K562 (cell line): ENCODE measurements around the gene REXO2. TPM values are rescaled to one million over a fixed set of nuclear protein-coding genes. Genes with fewer than 3 reads are reported as not detected.

Source experiments
- HCFC1 ChIP-seq: IDR thresholded peaks from 2 replicates; pipeline ENCODE4 v1.6.1; 2012; ENCODE audit warnings: low read depth, low read length, improper control_type of control experiment
- MYC ChIP-seq, 2 experiments: fragments of 250-450 bp in 1 of 2; sonication (Bioruptor Pico) in 1 of 2; IDR thresholded peaks; 2 replicates each; pipeline versions ENCODE4 v1.5.1 to v1.6.1; 2012 to 2021; ENCODE audit warnings: low read depth in 2 of 2, borderline replicate concordance in 1 of 2, improper control_type of control experiment in 1 of 2, low read length in 1 of 2, mild to moderate bottlenecking in 1 of 2, moderate library complexity in 1 of 2
- NBN ChIP-seq: fragments of 450-650 bp; IDR thresholded peaks from 2 replicates; pipeline ENCODE4 v1.6.1; 2016; ENCODE audit warnings: low read depth, mild to moderate bottlenecking
- NCOA2 ChIP-seq, 2 experiments: fragments of 450-650 bp; IDR thresholded peaks; 2 replicates each; pipeline ENCODE4 v1.6.1; 2018; ENCODE audit warnings: mild to moderate bottlenecking in 2 of 2, moderate library complexity in 1 of 2; ENCODE audit not compliant: partially characterized antibody in 2 of 2
- PRDM10 ChIP-seq: fragments of 450-650 bp; IDR thresholded peaks from 2 replicates; pipeline ENCODE4 v1.6.1; 2018; ENCODE audit not compliant: partially characterized antibody
- SMARCE1 ChIP-seq: fragments of 450-650 bp; IDR thresholded peaks from 2 replicates; pipeline ENCODE4 v1.7.1; 2016; ENCODE audit warnings: mild to moderate bottlenecking
- polyA plus RNA-seq, 8 experiments: library from polyadenylated mRNA; depleted of rRNA in 4 of 8; stranded (reverse) in 5 of 8; unstranded in 3 of 8; fragments of >200 nt; fragmentation: Nextera tagmentation in 2 of 8; fragmentation: Illumina TruSeq in 1 of 8; extraction: Ambion mirVana in 2 of 8; extraction: Trizol in 1 of 8; gene quantifications; 2 replicates each; pipeline versions ENCODE4 v1.2.1 to v1.2.3, GENCODE V29; 2011 to 2014; ENCODE audit warnings: inconsistent platforms in 1 of 8, missing spikeins in 1 of 8
- total RNA-seq, 7 experiments: library from RNA; depleted of rRNA in 6 of 7; stranded (reverse); fragments of >200 nt in 6 of 7; fragmentation: Illumina TruSeq in 2 of 7; extraction: Trizol in 2 of 7; gene quantifications; 2 replicates each; pipeline versions ENCODE4 v1.2.1 to v1.2.3, GENCODE V29; 2011 to 2021; ENCODE audit warnings: low replicate concordance in 1 of 7
- TF ChIP-seq, protein P1 (sequence below): fragments of 150-350 bp; conservative IDR thresholded peaks from 2 replicates; pipeline ENCODE4 v1.6.1; 2014; ENCODE audit warnings: low read length
- TF ChIP-seq, protein P2 (sequence below): IDR thresholded peaks from 2 replicates; pipeline ENCODE4 v1.6.1; 2011; ENCODE audit not compliant: insufficient read length; ENCODE audit errors: extremely low read depth
- TF ChIP-seq, protein P3 (sequence below): fragments of 450-650 bp; IDR thresholded peaks from 2 replicates; pipeline ENCODE4 v1.6.1; 2016; ENCODE audit warnings: low read depth

REXO2 gene
- total and polyA plus RNA-seq, 9 of the 15 experiments (the other 6 are each of a cell fraction or from before 2014, with no cell fraction given) = 143 to 370 (median 193) TPM

DNA sequence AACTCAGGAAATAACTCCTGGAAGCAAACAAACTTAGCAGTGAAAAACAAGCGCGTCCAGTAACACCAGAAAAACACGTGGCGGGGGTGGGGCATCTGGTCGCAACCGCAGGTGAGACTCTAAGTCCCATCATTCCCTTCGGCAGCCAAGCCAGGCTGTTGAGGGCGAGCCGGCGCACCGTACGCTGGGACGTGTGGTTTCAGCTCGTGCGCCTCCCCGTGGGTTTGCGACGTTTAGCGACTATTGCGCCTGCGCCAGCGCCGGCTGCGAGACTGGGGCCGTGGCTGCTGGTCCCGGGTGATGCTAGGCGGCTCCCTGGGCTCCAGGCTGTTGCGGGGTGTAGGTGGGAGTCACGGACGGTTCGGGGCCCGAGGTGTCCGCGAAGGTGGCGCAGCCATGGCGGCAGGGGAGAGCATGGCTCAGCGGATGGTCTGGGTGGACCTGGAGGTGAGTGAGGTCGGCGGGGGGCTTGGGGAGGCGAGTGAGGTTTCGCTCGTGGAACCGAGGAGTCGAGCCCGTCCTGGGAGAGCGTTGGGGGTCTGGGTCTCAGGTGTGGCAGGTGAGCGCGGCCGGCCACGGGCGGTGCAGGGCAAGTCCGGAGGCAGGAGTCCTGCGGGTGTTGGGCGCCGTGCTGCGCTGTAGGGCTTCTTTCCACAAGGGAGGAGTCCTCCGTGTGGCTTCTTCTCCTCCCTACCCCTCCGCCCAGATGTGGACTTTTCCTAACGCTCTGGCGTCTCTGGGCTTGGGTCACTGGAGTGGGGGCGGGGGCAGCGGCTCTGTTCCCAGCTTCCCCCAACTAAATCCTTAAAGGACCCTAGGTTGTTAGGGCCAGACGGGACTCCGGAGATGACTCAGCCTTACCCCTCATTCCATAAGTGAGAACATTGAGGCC is at the start of gene REXO2 (continued):
- TF ChIP-seq, protein P1, sequence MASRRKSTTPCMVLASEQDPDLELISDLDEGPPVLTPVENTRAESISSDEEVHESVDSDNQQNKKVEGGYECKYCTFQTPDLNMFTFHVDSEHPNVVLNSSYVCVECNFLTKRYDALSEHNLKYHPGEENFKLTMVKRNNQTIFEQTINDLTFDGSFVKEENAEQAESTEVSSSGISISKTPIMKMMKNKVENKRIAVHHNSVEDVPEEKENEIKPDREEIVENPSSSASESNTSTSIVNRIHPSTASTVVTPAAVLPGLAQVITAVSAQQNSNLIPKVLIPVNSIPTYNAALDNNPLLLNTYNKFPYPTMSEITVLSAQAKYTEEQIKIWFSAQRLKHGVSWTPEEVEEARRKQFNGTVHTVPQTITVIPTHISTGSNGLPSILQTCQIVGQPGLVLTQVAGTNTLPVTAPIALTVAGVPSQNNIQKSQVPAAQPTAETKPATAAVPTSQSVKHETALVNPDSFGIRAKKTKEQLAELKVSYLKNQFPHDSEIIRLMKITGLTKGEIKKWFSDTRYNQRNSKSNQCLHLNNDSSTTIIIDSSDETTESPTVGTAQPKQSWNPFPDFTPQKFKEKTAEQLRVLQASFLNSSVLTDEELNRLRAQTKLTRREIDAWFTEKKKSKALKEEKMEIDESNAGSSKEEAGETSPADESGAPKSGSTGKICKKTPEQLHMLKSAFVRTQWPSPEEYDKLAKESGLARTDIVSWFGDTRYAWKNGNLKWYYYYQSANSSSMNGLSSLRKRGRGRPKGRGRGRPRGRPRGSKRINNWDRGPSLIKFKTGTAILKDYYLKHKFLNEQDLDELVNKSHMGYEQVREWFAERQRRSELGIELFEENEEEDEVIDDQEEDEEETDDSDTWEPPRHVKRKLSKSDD = no peak
- TF ChIP-seq NBN = no peak
- TF ChIP-seq HCFC1 = peak; percentile 99
- TF ChIP-seq, protein P2, sequence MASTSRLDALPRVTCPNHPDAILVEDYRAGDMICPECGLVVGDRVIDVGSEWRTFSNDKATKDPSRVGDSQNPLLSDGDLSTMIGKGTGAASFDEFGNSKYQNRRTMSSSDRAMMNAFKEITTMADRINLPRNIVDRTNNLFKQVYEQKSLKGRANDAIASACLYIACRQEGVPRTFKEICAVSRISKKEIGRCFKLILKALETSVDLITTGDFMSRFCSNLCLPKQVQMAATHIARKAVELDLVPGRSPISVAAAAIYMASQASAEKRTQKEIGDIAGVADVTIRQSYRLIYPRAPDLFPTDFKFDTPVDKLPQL = no peak
- TF ChIP-seq MYC (IDR thresholded peaks at IDR 0.05; ENCODE audit: low read depth, low read length) = peak; percentile 97
- TF ChIP-seq MYC (CRISPR knock-in tag; IDR thresholded peaks at IDR 0.05; ENCODE audit: borderline replicate concordance, low read depth) = 0 out of 2 replicates have a peak, but pooled peaks have one; percentile 64
- peak; percentile 63 for TF ChIP-seq SMARCE1
- peak; percentile 89 for TF ChIP-seq PRDM10
- no peak for TF ChIP-seq NCOA2 (IDR thresholded peaks at IDR 0.05; ENCODE audit: partially characterized antibody in 2 of 2)
- TF ChIP-seq, protein P3, sequence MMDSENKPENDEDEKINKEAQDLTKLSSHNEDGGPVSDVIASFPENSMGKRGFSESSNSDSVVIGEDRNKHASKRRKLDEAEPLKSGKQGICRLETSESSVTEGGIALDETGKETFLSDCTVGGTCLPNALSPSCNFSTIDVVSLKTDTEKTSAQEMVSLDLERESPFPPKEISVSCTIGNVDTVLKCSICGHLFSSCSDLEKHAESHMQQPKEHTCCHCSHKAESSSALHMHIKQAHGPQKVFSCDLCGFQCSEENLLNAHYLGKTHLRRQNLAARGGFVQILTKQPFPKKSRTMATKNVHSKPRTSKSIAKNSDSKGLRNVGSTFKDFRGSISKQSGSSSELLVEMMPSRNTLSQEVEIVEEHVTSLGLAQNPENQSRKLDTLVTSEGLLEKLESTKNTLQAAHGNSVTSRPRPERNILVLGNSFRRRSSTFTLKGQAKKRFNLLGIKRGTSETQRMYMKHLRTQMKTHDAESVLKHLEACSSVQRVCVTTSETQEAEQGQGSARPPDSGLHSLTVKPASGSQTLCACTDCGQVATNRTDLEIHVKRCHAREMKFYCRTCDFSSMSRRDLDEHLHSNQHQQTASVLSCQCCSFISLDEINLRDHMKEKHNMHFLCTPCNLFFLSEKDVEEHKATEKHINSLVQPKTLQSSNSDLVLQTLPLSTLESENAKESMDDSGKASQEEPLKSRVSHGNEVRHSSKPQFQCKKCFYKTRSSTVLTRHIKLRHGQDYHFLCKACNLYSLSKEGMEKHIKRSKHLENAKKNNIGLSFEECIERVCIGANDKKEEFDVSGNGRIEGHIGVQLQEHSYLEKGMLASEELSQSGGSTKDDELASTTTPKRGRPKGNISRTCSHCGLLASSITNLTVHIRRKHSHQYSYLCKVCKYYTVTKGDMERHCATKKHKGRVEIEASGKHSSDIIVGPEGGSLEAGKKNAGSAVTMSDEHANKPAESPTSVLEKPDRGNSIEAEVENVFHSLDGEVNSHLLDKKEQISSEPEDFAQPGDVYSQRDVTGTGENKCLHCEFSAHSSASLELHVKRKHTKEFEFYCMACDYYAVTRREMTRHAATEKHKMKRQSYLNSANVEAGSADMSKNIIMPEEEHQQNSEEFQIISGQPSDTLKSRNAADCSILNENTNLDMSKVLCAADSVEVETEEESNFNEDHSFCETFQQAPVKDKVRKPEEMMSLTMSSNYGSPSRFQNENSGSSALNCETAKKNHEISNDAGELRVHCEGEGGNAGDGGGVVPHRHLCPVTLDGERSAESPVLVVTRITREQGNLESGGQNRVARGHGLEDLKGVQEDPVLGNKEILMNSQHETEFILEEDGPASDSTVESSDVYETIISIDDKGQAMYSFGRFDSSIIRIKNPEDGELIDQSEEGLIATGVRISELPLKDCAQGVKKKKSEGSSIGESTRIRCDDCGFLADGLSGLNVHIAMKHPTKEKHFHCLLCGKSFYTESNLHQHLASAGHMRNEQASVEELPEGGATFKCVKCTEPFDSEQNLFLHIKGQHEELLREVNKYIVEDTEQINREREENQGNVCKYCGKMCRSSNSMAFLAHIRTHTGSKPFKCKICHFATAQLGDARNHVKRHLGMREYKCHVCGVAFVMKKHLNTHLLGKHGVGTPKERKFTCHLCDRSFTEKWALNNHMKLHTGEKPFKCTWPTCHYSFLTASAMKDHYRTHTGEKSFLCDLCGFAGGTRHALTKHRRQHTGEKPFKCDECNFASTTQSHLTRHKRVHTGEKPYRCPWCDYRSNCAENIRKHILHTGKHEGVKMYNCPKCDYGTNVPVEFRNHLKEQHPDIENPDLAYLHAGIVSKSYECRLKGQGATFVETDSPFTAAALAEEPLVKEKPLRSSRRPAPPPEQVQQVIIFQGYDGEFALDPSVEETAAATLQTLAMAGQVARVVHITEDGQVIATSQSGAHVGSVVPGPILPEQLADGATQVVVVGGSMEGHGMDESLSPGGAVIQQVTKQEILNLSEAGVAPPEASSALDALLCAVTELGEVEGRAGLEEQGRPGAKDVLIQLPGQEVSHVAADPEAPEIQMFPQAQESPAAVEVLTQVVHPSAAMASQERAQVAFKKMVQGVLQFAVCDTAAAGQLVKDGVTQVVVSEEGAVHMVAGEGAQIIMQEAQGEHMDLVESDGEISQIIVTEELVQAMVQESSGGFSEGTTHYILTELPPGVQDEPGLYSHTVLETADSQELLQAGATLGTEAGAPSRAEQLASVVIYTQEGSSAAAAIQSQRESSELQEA = no peak
